HG03558 (cell line): ENCODE data around the gene BABAM2.
"Not testable (repeated sequence)": the region's sequence is repeated elsewhere in the genome, so short reads cannot be mapped to it uniquely, and the experiment has no call there.

Experiments used
- ATAC-seq: cut with Tn5 transposase; IDR thresholded peaks from one replicate; pipeline ENCODE4 v1.9.1; 2021; ENCODE audit warnings: moderate number of reproducible peaks; ENCODE audit not compliant: unreplicated experiment; ENCODE audit errors: extremely low read depth

The BABAM2 gene

GRCh38 chr2:28096421-28096820 is 205.9 kb downstream of the BABAM2 start:
- no peak for ATAC-seq

- ATAC-seq: no peak
Observed at GRCh38 chr2:28098501-28099225, 208.1 kb downstream of the BABAM2 start.

DNA sequence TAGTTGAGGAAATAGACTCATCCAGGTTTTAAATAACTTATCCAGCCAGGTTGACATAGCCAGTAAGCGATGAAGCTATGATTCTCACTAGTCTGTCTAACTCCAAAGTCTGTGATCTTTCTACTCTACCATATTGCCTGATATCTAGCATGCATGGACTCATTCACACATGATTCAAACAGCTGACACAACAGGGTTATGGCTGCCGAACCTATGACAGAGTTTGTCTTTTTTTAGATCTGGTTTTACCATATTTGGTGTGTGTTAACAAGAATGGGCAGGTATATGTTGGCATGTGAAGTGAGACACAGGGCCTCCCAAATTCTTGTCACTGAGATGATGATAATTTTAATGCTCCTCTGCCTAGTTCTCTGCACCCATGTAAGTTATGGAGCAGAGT is 210.6 kb downstream of the BABAM2 start:
- no peak for ATAC-seq

DNA sequence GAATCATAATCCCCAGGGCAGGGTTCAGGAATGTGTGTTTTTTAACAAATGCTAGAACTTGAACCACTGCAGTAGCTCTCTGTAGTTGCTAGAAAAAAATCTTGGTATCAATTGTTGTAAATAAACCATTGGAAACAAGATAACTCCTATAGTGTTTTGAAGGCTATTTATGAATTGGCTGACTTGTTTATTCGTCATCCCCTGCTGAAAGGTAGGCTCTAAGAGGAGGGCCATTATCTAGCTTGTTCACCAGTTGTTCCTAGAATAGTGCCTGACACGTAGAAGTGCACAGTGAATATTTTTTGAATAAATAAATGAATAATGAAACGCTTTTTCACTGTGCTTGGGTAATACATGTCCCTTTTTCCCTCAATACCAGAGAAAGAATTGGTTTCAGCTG is 211.4 kb downstream of the BABAM2 start:
- no peak for ATAC-seq

- ATAC-seq: no peak
Observed at GRCh38 chr2:28102455-28102874, 211.9 kb downstream of the BABAM2 start.

GRCh38 chr2:28103611-28104010 is 213.1 kb downstream of the BABAM2 start:
- no peak for ATAC-seq

DNA sequence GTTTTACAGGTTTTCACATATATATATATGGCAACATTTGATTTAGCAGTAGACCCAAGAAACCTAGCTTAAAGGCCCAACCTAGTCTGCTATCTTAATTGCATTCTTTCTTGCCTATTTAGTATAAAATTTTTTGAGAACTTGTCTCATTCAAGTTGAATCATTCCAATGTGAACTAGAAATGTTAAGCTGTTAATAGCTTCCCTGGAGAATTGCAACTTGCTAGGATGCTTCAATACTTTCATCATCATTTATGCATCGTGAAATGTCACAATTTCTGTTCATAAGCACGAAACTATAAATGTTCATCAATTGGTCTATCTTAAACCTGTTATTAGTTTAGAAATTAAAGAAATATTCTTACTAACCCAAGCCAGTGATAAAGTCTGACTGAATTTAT is 217.6 kb downstream of the BABAM2 start:
- no peak for ATAC-seq

DNA sequence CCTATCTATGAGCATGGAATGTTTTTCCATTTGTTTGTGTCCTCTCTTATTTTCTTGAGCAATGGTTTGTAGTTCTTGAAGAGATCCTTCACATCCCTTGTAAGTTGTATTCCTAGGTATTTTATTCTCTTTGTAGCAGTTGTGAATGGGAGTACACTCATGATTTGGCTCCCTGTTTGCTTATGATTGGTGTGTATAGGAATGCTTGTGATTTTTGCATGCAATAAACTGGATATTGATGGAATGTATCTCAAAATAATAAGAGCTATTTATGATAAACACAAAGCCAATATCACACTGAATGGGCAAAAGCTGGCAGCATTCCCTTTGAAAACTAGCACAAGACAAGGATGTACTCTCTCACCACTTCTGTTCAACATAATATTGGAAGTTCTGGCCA is 223.2 kb downstream of the BABAM2 start:
- ATAC-seq: not testable (repeated sequence)

- ATAC-seq: no peak
Observed at GRCh38 chr2:28117104-28117596, 226.6 kb downstream of the BABAM2 start.

GRCh38 chr2:28119631-28120030 is 229.1 kb downstream of the BABAM2 start:
- ATAC-seq: no peak

GRCh38 chr2:28128281-28128950 is 237.9 kb downstream of the BABAM2 start:
- ATAC-seq: no peak

GRCh38 chr2:28129955-28130695 is 239.6 kb downstream of the BABAM2 start:
- ATAC-seq: no peak

DNA sequence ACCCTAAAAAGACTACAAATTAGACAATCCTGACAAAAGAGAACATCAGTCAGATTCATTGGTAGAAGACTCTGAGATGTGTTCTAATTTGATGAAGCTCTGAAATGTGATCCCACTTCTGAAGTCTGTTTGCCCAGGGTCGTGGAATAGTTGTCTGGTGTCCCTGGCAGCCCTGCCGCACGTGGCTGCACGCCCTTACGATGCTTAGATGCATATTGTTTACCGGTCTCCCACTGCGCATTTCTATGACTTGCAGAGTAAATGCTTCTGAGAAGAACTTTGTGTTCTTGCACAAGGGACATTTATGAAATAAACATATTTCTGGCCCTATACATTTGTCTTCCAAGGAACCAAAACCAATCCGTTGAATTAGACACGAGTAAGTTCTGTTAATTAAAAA is 243.2 kb downstream of the BABAM2 start:
- no peak for ATAC-seq

GRCh38 chr2:28134262-28134812 is 243.8 kb downstream of the BABAM2 start:
- no peak for ATAC-seq

- no peak for ATAC-seq
Observed at GRCh38 chr2:28134857-28135256, 244.3 kb downstream of the BABAM2 start.

DNA sequence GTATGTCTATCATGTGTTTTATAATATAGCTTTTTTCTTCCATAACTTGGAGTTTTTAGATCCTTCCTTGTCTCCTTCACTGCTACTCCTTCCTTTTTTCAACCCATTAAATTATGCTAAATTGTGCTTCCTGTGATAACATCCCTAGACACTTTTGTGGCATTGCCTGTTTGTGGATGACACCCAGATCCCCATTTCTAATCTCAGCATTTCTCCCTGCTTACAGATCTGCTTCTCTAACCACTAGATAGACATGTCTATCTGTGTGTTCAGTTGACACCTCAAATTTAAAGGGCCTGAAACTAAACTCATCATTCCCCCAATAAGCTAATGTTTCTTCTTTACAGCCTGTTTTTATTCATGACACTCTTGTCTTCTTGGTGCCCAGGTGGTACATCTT is 244.8 kb downstream of the BABAM2 start:
- no peak for ATAC-seq

DNA sequence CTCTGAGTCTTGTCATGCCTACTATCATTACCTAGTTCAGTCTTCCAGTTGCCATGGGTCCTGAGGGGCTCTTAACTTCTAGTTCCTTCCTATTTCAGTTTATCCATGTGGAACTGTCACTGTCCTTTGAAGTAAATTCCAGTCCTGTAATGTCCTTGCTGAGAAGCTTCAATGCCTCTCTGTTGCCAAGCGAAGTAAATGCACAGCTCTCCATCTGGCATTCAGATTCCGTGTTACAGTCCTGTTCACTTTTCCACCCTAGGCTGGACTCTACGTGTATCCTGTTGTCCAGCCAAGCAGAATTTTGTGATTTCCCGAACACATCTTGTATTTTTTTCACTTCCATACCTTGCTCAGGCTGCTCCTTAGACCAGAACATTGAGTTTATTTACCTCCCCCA is 245.3 kb downstream of the BABAM2 start:
- no peak for ATAC-seq

DNA sequence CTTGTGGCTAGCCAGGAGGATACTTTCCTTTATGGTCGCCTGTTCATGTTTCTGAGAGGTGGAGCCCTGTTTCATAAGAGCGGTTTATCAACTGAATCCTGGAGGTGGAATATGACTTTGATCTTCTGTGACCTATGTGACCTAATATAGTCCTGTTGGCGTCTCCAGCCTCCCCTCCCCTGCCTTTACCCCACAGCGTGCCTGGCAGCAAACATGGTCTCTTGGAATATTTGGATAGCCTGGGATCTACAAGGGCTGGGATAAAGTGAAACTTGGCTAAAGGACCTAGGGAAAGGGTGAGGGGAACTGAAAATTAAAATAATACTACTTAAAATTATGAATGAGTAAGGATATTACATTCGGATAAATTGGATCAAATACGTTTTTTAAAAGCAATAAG is 246.0 kb downstream of the BABAM2 start:
- ATAC-seq: no peak

DNA sequence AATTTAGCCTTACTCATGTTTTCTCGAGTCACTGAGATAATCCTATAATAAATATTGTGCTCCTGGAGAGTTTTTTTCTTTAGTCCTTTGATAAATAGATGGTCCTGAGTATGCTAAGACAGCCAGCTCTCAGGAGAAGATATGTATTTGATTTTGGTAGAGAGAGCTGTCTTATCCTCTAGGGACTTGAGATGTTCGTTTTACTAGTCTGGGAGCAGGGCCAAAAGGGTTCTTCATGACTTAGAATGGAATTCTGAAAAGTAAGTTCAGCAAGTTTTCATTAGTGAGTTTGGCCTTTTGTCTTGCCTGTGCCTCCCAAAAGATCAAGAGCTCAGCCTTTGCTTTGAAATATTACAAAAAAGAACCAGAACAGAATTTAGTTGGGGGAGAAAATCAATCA is 246.7 kb downstream of the BABAM2 start:
- ATAC-seq: no peak

GRCh38 chr2:28142386-28142785 is 251.9 kb downstream of the BABAM2 start:
- ATAC-seq: no peak

GRCh38 chr2:28148000-28148399 is 257.5 kb downstream of the BABAM2 start:
- ATAC-seq: no peak
